Endothelial cell of umbilical vein (primary cell): ENCODE measurements around the gene ERO1A.

Experiments
- EZH2 ChIP-seq: IDR thresholded peaks from 2 replicates; pipeline ENCODE4 v1.6.1; 2012; ENCODE audit warnings: borderline replicate concordance, low read depth, mild to moderate bottlenecking, moderate library complexity, low read length, inconsistent platforms; ENCODE audit not compliant: severe bottlenecking
- POLR2A ChIP-seq: IDR thresholded peaks from 2 replicates; pipeline ENCODE4 v1.6.1; 2012; ENCODE audit warnings: low read depth, mild to moderate bottlenecking, control low read depth, low read length
- POLR2AphosphoS5 ChIP-seq: IDR thresholded peaks from 2 replicates; pipeline ENCODE4 v1.6.1; 2012; ENCODE audit warnings: low read depth, mild to moderate bottlenecking, control low read depth, low read length, moderate library complexity; ENCODE audit not compliant: insufficient read depth
- TF ChIP-seq, protein P1 (sequence below), 2 donors: IDR thresholded peaks; 1 replicate in 1 of 2; 2 replicates in 1 of 2; pipeline ENCODE4 v1.5.1; 2011; ENCODE audit warnings: low read length in 2 of 2, mild to moderate bottlenecking in 2 of 2, moderate library complexity in 2 of 2, control low read depth in 1 of 2, inconsistent platforms in 1 of 2, low read depth in 1 of 2; ENCODE audit not compliant: insufficient read depth in 1 of 2; ENCODE audit errors: extremely low read depth in 1 of 2

GRCh38 chr14:52619687-52620086, 75.7 kb downstream of the ERO1A start:
- TF ChIP-seq POLR2A, result no peak
- TF ChIP-seq, protein P1, sequence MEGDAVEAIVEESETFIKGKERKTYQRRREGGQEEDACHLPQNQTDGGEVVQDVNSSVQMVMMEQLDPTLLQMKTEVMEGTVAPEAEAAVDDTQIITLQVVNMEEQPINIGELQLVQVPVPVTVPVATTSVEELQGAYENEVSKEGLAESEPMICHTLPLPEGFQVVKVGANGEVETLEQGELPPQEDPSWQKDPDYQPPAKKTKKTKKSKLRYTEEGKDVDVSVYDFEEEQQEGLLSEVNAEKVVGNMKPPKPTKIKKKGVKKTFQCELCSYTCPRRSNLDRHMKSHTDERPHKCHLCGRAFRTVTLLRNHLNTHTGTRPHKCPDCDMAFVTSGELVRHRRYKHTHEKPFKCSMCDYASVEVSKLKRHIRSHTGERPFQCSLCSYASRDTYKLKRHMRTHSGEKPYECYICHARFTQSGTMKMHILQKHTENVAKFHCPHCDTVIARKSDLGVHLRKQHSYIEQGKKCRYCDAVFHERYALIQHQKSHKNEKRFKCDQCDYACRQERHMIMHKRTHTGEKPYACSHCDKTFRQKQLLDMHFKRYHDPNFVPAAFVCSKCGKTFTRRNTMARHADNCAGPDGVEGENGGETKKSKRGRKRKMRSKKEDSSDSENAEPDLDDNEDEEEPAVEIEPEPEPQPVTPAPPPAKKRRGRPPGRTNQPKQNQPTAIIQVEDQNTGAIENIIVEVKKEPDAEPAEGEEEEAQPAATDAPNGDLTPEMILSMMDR (IDR thresholded peaks at IDR 0.05; ENCODE audit: extremely low read depth in 1 of 2, insufficient read depth in 1 of 2, low read depth in 1 of 2, low read length in 2 of 2), result no peak
- TF ChIP-seq EZH2, result no peak
- TF ChIP-seq POLR2AphosphoS5, result no peak
